ENCODE measurements around the gene DCTN1.

DNA sequence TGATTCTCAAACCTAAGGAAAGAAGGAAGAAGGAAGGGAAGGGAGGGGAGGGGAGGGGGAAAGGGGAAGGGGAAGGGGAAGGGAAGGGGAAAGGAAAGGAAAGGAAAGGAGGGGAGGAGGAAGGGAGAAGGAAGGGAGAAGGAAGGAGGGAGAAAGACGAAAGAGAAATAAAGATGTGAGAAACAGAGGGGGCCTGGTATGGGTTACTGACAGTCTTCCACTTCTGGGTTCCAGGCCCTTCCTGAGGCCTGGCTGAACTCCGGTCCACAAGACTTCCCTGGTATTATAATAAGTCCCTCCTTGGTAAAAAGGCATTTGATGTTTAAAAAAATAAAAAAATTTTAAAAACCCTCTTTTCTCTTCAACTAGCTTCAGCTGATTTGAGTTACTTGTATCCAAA, 54.3 kb downstream of the DCTN1 start:
- TF ChIP-seq, protein P1, sequence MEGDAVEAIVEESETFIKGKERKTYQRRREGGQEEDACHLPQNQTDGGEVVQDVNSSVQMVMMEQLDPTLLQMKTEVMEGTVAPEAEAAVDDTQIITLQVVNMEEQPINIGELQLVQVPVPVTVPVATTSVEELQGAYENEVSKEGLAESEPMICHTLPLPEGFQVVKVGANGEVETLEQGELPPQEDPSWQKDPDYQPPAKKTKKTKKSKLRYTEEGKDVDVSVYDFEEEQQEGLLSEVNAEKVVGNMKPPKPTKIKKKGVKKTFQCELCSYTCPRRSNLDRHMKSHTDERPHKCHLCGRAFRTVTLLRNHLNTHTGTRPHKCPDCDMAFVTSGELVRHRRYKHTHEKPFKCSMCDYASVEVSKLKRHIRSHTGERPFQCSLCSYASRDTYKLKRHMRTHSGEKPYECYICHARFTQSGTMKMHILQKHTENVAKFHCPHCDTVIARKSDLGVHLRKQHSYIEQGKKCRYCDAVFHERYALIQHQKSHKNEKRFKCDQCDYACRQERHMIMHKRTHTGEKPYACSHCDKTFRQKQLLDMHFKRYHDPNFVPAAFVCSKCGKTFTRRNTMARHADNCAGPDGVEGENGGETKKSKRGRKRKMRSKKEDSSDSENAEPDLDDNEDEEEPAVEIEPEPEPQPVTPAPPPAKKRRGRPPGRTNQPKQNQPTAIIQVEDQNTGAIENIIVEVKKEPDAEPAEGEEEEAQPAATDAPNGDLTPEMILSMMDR (IDR thresholded peaks at IDR 0.05) = no peak
- no peak for TF ChIP-seq EZH2 (IDR thresholded peaks at IDR 0.05; ENCODE audit: borderline replicate concordance, insufficient read depth, low read depth, low read length, poor library complexity, severe bottlenecking)

Measured in B cell (primary cell).